Measurements from ENCODE around the gene TSC1.

The TSC1 gene

DNA sequence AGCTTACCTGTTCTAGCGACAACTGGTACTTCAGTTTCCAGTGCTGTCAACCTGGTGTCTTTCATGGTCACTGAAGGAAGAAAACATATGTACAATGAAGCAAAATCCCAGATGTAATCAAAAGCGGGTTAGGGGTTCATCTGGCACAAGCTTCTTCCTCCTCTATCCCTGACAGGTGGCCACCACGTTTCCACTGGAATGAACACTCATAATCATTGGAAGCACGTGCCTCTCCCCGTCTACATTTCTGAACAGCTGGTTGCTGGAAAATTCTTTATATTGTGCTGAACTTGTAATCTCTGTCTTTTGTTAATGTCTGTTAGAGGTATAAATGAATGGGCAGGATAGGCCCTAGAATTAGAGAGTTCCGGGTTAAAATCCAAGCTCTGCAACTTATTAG is 9.4 kb downstream of the TSC1 start:
- no peaks in the 10 kb centered on the region for H3K9me3 ChIP-seq (ENCODE audit: control insufficient read depth, insufficient read depth, low read length)
- H3K36me3 ChIP-seq (ENCODE audit: insufficient read depth, low read length): no peaks in the 10 kb centered on the region
- H3K9ac ChIP-seq (ENCODE audit: low read depth, low read length): no peak overlapping the region
- H3K4me1 ChIP-seq (ENCODE audit: insufficient read depth, low read length): peaks cover 5% of the 10 kb centered on the region; the same call in 1 of the 2 replicates

DNA sequence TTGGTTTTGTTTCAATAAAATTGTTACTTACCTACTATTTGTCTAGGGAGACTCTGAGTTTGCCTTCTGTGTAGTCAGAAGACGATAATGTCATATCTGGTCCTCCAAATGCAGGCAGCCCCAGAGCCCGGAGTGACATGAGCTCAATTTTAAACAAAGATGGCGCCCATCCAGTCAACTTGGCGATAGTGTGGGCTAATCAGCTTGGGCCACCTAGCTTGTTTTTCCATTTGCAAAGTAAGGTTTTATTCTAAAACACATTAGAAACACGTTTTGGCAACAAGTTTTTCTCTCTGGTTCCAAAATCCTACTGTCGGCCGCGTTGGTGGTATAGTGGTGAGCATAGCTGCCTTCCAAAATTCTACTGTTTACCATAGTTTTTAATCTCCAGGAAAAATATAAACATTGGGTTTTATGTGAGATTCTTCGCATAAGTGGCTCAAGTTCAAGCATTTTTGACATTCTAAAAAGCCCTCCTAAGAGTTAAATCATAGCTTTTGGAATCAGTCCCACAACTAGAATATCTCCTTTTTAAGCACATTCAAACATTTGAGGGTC is 13.2 kb downstream of the TSC1 start:
- Histone ChIP-seq H3K9me3 (ENCODE audit: control insufficient read depth, insufficient read depth, low read length) (no peaks in the 10 kb centered on the region), H3K36me3 (ENCODE audit: insufficient read depth, low read length) (0 out of 2 replicates have a peak, but pooled peaks cover 1% of the 10 kb centered on the region), H3K9ac (ENCODE audit: low read depth, low read length) (no peak overlapping the region), H3K4me1 (ENCODE audit: insufficient read depth, low read length) (no peaks in the 10 kb centered on the region)

DNA sequence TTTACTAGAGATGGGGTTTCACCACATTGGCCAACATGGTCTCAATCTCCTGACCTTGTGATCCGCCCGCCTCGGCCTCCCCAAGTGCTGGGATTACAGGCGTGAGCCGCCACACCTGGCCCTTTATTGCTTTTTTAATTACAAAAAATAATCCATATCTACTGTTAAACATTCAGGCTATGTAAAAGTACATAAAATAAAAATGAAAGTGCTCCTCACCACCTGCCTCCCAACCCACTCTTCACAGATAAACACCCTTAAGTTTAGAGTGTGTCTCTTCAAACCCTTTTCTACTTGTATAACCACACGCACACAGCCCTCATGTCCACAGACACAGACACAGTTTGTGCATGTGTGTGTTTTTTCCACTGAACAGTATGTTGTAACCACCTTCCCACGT is 16.7 kb downstream of the TSC1 start:
- H3K4me1 ChIP-seq (ENCODE audit: insufficient read depth, low read length): no peaks in the 10 kb centered on the region
- H3K9ac ChIP-seq (ENCODE audit: low read depth, low read length): no peak overlapping the region
- H3K9me3 ChIP-seq (ENCODE audit: control insufficient read depth, insufficient read depth, low read length): no peaks in the 10 kb centered on the region
- peaks cover 14% of the 10 kb centered on the region for H3K36me3 ChIP-seq (ENCODE audit: insufficient read depth, low read length)

DNA sequence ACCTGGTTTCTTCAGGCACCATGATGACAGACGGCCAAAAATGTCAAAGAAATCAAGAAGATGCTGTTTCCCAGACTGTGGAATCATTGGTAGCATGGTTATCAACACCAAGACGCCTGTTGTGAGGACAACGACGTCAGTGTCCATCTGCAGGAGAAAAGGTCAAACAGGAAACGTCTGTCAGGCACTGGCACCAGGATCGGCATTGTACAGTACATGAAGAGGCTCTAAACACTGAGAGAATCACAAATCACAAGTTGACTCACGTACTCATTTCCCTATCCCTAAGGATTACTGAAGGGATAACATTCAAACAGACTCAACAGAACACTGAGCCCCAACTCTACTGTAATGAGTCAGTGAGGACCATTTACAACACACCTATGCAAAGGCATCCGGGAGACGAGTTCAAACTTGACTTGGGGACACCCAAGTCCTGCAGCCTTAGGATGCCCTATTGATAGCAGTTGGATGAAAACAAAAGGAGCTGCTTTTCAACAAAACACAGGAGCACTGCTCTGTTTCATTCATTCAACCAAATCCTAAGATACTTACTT is 21.0 kb downstream of the TSC1 start:
- Histone ChIP-seq H3K9ac (ENCODE audit: low read depth, low read length) (no peak overlapping the region), H3K4me1 (ENCODE audit: insufficient read depth, low read length) (no peaks in the 10 kb centered on the region), H3K9me3 (ENCODE audit: control insufficient read depth, insufficient read depth, low read length) (no peaks in the 10 kb centered on the region), H3K36me3 (ENCODE audit: insufficient read depth, low read length) (peaks cover 30% of the 10 kb centered on the region)

DNA sequence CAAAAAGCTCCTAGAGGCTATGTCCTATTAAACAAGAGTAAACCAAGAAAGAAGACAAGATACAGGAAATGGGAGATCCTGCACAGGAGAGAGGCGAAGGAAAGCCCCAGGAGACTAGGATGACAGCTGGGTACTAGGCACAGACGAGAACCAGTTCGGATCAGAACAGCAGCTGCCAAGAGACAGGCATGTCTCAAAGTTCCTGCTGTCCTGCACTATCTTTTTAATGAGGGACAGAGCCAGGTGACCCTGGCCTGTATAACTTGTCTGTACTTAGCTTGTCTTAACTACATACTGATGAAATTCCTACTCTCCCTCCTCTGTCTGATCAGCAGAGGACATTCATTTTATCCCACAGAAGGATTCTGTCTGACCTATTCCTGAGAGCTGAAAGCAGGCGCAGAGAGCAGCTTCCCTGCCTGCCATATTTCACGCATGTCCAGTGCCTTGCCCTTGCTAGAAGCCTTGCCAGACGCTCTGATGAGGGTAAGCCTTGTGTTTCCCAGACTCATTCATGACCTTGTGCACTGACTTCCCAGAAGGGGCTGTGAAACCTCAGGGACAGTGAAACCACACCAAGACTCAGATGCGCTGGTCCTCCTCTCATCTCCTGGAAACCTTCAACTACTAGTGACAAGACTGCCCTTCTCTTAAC is 24.7 kb downstream of the TSC1 start:
- Histone ChIP-seq H3K4me1 (ENCODE audit: insufficient read depth, low read length) (no peaks in the 10 kb centered on the region), H3K9ac (ENCODE audit: low read depth, low read length) (no peak overlapping the region), H3K36me3 (ENCODE audit: insufficient read depth, low read length) (peaks cover 29% of the 10 kb centered on the region), H3K9me3 (ENCODE audit: control insufficient read depth, insufficient read depth, low read length) (no peaks in the 10 kb centered on the region)

DNA sequence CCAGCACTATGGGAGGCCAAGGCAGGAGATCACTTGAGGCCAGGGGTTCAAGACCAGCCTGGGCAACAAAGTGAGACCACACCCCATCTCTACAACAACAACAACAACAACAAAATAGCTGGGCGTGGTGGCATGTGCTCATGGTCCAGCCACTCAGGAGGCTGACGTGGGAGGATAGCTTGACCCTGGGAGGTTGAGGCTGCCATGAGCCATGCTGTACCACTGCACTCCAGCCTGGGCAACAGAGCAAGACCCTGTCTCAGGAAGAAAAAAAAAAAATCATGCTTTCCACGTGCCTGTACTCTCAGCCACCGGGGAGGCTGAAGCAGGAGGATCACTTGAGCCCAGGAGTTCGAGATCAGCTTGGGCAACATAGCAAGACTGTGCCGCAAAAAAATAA is 29.5 kb downstream of the TSC1 start:
- H3K9me3 ChIP-seq (ENCODE audit: control insufficient read depth, insufficient read depth, low read length): no peaks in the 10 kb centered on the region
- H3K9ac ChIP-seq (ENCODE audit: low read depth, low read length): no peak overlapping the region
- peaks cover 36% of the 10 kb centered on the region for H3K36me3 ChIP-seq (ENCODE audit: insufficient read depth, low read length)
- H3K4me1 ChIP-seq (ENCODE audit: insufficient read depth, low read length): no peaks in the 10 kb centered on the region

DNA sequence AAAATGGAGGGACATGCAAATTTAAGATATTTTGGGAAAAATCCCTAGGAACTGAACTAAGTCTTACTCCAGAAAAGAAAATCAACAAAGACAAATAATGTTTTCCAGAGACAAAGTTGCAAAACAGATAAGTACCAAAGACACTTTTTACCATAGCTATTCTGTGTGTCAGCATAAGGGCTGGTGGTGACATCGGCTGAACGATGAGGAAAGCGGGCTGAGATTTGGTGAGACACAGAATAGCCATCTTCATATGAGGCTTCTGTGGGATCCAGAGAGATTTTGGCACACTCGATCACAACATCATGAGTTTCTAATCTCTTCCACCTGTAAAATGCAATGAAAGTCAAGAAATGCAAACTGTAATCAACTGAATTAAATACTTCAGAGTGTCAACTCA is 32.3 kb downstream of the TSC1 start:
- no peak overlapping the region for H3K9ac ChIP-seq (ENCODE audit: low read depth, low read length)
- H3K9me3 ChIP-seq (ENCODE audit: control insufficient read depth, insufficient read depth, low read length): no peaks in the 10 kb centered on the region
- no peaks in the 10 kb centered on the region for H3K4me1 ChIP-seq (ENCODE audit: insufficient read depth, low read length)
- peaks cover 27% of the 10 kb centered on the region for H3K36me3 ChIP-seq (ENCODE audit: insufficient read depth, low read length)

DNA sequence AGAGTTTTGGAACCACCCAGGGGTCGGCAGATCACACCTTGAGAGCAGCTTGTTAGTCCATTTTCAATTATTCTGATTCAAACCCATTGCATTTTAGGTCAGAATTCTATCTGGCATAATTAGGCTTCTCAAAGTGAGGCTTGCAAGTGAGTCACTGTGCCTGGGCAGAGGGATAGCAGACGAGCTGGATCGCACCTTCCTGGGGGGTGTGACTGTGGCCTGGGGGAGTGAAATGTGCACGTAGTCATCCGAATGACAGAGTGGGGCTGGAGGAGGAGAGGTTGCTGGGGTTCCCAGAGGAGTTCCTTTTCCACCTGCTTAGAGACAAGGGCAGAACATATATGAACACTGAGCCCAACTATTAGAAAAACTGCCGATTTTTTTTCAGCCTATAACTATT is 34.0 kb downstream of the TSC1 start:
- H3K4me1 ChIP-seq (ENCODE audit: insufficient read depth, low read length): no peaks in the 10 kb centered on the region
- H3K9ac ChIP-seq (ENCODE audit: low read depth, low read length): no peak overlapping the region
- H3K36me3 ChIP-seq (ENCODE audit: insufficient read depth, low read length): peaks cover 27% of the 10 kb centered on the region
- H3K9me3 ChIP-seq (ENCODE audit: control insufficient read depth, insufficient read depth, low read length): no peaks in the 10 kb centered on the region

DNA sequence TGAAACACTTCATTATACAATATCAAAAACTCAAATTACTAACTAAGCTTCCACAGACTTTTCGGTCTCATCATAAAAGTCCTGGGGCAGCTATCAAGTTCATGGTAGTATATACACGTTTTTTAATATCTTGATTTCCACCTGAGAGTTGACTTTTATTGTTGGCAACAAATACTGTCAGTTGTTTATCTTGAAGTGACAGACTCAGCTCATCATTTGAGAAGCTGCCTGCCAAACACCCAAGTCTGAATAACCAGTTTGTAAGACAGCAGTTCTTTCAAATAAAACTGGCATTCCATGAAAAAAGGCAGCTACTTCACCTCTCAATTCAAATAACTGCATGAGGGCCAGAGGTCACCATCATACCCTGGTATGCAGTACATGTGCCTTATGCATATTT is 35.1 kb downstream of the TSC1 start:
- H3K9me3 ChIP-seq (ENCODE audit: control insufficient read depth, insufficient read depth, low read length): no peaks in the 10 kb centered on the region
- H3K9ac ChIP-seq (ENCODE audit: low read depth, low read length): no peak overlapping the region
- peaks cover 25% of the 10 kb centered on the region for H3K36me3 ChIP-seq (ENCODE audit: insufficient read depth, low read length)
- peaks cover 2% of the 10 kb centered on the region; the same call in 1 of the 2 replicates for H3K4me1 ChIP-seq (ENCODE audit: insufficient read depth, low read length)

DNA sequence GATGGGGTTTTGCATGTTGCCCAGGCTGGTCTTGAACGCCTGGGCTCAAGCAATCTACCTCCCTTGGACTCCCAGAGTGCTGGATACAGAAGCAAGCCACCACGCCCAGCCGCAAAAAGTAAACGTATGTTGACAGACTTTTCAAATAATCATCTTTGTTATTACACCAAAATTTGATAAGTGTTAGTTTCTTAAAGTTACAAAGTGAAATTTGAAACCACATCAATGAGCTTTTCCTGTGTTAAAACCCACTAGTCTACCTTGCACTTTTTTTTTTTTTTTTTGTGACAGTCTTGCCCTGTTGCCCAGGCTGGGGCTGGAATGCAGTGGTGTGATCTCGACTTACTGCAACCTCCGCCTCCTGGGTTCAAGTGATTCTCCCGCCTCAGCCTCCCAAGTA is 35.8 kb downstream of the TSC1 start:
- Histone ChIP-seq H3K9ac (ENCODE audit: low read depth, low read length) (no peak overlapping the region), H3K4me1 (ENCODE audit: insufficient read depth, low read length) (peaks cover 8% of the 10 kb centered on the region), H3K36me3 (ENCODE audit: insufficient read depth, low read length) (peaks cover 24% of the 10 kb centered on the region), H3K9me3 (ENCODE audit: control insufficient read depth, insufficient read depth, low read length) (no peaks in the 10 kb centered on the region)

DNA sequence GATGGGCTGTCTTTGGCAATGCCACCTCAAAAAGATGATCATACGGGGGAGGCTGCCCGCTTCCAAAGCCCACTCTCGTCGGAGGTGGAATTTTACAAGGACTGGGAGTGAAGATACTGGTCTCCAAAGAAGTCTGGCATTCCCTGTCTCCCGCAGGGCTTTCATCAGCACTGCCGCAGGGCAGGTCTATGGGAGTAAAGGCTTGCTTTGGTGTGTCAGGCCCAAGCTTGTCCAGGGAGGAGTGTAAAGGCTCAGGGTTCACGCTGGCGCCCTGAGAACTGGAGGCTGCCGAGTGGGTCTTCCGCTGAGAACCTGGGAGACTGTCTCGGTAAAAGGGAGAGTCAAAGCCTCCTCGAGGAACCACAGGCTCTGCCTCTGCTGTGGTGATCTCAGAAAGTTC is 38.7 kb downstream of the TSC1 start:
- Histone ChIP-seq H3K9me3 (ENCODE audit: control insufficient read depth, insufficient read depth, low read length) (no peaks in the 10 kb centered on the region), H3K9ac (ENCODE audit: low read depth, low read length) (no peak overlapping the region), H3K4me1 (ENCODE audit: insufficient read depth, low read length) (peaks cover 13% of the 10 kb centered on the region), H3K36me3 (ENCODE audit: insufficient read depth, low read length) (peaks cover 21% of the 10 kb centered on the region)

DNA sequence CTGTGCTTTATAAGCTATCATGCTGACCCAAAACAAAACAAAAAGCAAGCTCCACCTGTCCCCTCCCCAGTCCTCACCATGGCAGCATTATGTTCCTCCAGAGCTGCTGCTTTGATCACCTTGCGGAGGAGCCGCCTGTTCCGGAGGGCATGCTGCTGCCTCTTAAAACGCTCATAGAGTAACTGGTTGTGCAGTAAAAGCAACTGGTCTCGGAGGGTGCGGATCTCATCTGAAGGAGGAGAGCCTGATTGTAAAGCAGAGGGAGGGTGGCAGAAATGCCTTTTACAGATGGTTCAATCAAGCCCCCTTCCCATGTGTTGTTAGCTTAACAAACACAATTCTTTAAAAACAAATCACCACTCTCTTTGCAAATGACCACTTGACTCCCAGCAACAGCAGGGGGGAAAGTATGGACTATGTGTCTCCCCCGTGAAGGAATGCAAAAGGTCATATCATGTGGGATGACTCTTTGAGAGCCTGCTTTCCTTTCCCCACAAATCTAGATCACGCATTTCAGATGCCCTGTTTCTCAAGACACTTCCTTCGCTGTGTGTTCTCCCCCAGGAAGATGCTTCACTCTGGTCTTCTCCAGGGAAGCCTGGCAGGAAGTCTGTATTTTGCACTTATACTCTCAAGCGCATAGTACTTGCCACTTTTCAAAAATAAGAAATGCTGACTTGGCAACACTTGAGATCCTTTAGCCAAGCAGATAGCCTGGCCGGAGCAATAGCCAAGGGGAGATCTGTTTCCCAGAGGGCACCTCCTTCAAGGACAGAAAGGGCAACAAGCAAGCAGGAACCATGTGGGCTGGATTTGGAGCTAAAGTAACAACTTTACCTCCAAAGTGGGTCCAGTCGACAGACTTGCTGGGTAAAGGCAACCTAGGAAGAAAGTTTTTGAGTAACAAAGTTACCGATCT is 40.6 kb downstream of the TSC1 start:
- Histone ChIP-seq H3K9me3 (ENCODE audit: control insufficient read depth, insufficient read depth, low read length) (no peaks in the 10 kb centered on the region), H3K9ac (ENCODE audit: low read depth, low read length) (no peak overlapping the region), H3K4me1 (ENCODE audit: insufficient read depth, low read length) (peaks cover 13% of the 10 kb centered on the region), H3K36me3 (ENCODE audit: insufficient read depth, low read length) (peaks cover 21% of the 10 kb centered on the region)

DNA sequence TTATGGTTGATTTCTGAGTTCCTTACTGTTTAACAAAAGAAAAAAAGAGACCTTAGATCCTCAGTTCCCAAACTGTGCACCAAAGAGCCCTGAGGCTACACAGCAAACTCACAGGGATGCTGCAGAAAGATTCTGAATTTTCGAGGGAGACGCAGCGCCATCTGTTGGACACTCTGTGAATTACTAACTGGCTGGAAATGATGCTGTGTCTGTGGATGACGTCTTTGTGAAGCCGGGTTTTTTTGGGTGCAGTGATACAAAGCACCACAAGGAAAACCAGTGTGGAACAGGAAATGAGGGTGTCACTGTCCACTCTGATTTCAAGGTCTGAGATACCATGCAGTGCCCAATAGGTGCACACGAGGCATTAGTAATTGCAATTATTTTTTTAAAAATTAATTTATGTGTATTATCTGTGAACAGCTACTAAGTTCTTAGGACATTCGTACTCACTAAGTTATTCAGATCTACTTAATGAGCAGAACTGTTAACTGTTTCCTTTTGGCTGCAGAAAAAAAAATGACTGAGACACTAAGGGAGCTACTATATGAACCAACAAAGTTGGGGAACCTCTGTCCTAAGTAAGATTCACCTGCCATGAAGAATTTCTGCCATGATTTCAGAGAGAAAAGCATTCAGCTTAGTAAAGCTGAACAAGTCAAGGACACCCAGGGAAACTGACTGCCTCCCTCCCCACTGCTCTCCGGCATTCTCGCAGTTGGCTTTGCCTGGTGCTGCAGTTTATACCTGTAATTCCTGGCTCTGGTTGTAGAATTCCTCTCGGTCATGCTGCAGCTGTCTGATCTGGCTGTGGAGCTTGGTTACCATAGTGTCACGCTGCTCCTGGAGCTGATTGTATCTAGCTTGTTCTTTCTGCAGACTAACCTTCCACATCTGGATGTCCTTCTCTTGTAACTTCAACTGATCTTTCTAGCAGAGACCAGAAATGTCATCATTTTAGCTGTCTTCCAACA is 42.3 kb downstream of the TSC1 start:
- no peaks in the 10 kb centered on the region for H3K9me3 ChIP-seq (ENCODE audit: control insufficient read depth, insufficient read depth, low read length)
- H3K4me1 ChIP-seq (ENCODE audit: insufficient read depth, low read length): peaks cover 13% of the 10 kb centered on the region
- H3K9ac ChIP-seq (ENCODE audit: low read depth, low read length): no peak overlapping the region
- peaks cover 21% of the 10 kb centered on the region for H3K36me3 ChIP-seq (ENCODE audit: insufficient read depth, low read length)

DNA sequence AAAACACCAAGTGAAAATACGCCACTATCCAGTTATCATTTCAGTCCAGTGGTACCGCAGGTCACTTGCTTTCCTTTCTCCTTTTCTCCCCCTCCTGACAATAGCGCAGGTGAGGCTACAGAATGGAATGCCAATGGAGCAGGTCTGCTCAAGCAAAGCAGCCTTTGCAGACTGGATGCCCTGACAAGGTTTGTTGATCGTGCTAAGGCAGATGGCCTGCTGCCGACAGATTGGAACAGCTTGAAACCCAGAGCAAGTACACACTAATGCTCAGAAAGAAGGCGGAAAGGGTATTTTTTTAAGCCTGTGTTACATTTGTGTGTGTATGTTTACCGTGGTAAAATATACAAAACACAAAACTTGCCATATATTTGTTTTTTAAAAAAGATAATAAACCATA is 46.4 kb downstream of the TSC1 start:
- H3K9ac ChIP-seq (ENCODE audit: low read depth, low read length): no peak overlapping the region
- no peaks in the 10 kb centered on the region; the same call in 1 of the 2 replicates for H3K4me1 ChIP-seq (ENCODE audit: insufficient read depth, low read length)
- peaks cover 21% of the 10 kb centered on the region for H3K36me3 ChIP-seq (ENCODE audit: insufficient read depth, low read length)
- no peaks in the 10 kb centered on the region for H3K9me3 ChIP-seq (ENCODE audit: control insufficient read depth, insufficient read depth, low read length)
